GM19193 (cell line): ENCODE data around the gene HERPUD1.

ENCODE experiments used
- POLR2A ChIP-seq: IDR thresholded peaks from 4 replicates; pipeline ENCODE4 v1.6.1; 2011; ENCODE audit not compliant: insufficient read depth, insufficient read length; ENCODE audit errors: extremely low read depth

HERPUD1 gene

DNA sequence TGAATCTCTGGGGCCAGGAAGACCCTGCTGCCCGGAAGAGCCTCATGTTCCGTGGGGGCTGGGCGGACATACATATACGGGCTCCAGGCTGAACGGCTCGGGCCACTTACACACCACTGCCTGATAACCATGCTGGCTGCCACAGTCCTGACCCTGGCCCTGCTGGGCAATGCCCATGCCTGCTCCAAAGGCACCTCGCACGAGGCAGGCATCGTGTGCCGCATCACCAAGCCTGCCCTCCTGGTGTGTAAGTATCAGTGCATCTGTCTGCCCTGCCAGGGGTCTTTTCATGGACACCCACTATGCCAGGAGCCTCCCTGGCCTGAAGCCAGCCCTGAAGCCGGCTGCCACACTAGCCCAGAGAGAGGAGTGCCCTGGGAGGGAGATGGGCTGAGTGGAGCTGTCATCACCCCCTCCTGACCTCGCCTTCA lies 29.9 kb downstream of the HERPUD1 start, which contains the start of gene CETP:
Gene CETP (plus strand): TSS at position 100 of the 431 bp plus-strand sequence. CDS start 30 bp downstream, at position 130.
- TF ChIP-seq POLR2A = no peak

DNA sequence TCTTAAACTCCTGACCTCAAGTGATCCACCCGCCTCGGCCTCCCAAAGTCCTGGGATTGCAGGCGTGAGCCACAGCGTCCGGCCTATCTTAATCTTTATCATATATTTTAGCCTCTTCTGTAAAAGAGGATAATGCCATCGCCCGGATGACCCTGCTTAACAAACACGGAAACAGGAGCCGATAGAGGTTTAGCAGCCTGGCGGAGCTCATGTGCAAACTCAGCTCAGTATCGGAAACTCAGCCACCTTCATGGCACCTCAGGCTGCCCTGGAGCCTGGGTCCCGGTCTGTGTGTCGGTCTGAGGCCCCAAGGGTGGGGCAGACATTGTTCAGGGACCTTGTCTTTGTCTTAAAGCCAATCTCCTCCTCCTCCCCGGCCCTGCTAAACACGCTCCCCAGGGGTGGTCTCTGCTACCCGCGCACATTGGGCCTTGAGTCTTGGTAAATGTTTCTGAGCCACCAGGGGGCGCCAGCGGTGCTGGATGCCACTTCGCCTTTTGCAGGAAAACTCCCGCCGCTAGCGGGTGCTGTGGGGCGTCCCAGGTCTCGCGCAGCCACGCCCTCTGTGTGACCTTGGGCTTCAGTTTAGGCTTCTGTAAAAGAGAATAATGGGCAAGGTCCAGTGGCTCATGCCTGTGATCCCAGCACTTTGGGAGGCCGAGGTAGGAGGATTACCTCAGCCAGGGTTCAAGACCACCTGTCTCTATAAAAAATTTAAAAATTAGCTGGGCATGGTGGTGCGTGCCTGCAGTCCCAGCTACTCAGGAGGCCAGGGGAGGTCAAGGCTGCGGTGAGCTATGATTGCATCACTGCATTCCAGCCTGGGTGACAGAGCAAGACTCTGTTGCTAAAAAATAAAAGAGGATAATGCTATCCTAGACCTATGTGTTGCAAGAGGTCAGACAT lies 32.6 kb downstream of the HERPUD1 start:
- TF ChIP-seq POLR2A = no peak

DNA sequence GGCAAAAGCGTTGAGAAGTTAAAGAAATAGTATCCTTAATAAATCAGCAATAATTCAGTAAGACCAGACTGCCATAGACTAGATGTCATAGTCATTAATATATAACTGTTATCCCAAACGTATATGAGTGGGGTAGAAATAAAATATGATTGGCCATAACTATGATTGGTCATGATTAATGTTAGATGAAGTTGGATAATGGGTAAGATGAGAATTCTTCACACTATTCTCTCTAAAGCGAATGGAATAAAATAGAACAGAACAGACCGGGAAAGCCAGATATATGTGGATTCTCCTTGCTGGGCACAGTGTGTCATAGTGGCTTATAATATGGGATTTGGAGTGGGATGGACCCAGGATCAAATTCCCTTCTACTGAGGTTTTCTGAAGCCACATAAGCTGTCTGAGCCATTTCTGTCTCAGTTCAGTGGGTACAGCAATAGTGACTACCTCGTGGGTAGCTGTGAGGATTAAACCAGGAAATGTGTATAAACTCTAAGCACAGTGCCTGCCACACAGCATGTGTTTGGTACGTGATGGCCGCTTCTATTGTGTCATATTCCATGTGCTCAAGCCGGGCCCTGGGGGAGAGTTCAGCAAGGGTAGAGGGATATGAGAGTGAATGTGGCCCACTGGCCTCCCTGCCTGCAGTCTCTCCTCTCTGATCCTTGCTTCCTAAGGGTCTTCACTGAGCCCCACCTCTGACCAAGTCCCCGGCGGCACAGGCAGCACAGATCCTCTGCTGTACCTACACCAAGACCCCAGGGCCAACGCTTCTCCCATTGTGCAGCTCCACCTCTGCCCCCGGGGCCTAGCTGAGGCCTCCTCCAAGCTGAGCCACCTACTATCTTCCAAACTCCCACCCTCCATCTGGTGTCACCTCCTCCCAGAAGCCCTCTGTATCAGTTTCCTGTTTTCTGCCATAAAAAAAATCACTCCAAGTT lies 33.5 kb downstream of the HERPUD1 start:
- TF ChIP-seq POLR2A = no peak

DNA sequence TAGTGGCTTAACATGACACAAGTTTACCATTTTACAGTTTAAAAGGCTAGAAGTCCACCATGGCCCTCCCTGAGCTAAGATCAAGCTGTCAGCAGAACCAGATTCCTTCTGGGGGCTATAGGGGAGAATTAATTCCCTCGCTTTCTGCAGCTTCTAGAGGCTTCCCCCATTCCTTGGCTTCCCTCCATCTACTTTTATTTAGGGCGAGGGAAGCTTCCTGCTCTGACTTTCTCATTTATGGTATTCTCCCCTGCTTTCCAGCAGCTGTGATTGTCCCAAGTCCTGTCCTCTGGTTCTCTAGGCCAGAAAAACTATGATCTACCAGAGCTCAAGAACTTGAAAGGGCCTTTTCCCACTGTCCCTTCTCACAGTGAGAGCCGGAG lies 34.1 kb downstream of the HERPUD1 start:
- TF ChIP-seq POLR2A = no peak

DNA sequence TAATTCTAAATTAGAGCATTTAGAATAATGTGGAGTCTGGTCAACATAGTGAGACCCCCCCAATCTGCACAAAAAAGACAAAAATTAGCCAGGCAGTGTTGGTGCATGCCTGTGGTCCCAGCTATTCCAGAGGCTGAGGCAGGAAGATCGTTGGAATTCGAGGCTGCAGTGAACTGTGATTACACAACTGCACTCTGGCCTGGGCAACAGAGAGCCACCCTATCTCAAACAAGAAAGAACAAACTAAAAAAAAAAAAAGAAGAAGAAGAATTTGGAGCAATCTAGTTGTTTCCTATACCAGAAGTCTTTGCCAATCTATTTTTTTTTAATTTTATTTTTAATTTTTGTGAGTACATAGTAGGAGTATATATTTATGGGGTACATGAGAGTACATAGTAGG lies 35.8 kb downstream of the HERPUD1 start:
- no peak for TF ChIP-seq POLR2A

DNA sequence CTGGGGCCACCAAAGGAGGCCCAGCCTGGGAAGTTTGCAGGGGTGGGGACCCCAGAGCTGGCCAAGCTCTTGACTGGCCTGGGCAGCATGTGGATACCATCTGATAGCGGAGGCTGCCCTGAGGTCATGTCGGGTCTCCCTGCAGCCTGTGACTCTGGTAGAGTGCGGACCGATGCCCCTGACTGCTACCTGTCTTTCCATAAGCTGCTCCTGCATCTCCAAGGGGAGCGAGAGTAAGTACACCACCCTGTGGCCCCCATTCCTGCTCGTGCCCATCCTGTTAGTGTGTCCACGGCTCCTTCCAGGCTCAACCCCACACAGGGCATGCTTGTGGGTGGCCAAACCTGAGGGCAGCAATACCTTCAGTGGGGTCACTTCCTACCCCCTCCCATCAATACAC lies 37.8 kb downstream of the HERPUD1 start:
- no peak for TF ChIP-seq POLR2A

DNA sequence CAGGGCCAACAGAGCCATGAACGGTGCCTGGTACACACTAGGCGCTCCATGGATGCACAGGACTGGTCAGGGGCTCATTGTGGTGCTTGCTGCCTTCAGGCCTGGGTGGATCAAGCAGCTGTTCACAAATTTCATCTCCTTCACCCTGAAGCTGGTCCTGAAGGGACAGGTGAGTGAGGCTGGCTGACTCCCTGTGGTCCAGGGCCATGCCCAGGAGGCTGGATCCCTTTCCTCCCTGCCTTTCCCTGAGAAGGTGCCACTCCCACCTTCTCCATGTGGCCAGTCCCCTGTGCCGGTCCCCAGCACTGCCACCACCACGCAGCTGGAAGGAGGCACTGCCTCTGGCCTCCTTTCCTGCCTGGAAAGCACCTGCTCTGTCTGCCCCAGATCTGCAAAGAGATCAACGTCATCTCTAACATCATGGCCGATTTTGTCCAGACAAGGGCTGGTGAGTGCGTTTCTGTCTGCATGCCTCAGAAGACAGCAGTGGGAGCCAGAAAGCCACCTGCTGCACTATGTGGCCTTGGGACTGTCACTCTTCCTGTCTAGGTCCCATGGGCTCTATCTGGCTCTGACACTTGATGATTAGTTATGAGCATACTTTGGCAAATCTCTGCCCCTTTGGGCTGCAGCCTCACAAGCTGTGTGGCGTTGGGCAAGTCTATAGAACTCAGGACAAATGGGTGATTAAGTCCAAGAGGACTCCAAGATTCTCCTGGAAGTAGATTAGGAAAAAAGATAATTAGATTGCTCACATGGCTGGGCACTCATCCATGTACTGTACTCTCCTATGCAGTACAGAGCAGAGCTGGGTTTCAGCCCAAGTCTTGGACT lies 39.2 kb downstream of the HERPUD1 start:
- TF ChIP-seq POLR2A = peak; percentile 30

DNA sequence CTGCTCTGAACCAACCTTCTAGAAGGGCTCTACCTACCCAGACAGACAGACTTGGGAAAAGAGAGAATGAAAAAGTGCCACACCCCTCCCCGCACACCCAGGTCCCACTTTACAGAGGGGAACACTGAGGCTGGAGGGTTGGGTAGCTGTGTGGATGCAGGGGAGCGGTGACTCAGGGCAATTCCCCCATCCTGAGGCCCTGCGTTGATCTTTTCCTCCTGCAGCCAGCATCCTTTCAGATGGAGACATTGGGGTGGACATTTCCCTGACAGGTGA lies 39.8 kb downstream of the HERPUD1 start:
- no peak for TF ChIP-seq POLR2A

DNA sequence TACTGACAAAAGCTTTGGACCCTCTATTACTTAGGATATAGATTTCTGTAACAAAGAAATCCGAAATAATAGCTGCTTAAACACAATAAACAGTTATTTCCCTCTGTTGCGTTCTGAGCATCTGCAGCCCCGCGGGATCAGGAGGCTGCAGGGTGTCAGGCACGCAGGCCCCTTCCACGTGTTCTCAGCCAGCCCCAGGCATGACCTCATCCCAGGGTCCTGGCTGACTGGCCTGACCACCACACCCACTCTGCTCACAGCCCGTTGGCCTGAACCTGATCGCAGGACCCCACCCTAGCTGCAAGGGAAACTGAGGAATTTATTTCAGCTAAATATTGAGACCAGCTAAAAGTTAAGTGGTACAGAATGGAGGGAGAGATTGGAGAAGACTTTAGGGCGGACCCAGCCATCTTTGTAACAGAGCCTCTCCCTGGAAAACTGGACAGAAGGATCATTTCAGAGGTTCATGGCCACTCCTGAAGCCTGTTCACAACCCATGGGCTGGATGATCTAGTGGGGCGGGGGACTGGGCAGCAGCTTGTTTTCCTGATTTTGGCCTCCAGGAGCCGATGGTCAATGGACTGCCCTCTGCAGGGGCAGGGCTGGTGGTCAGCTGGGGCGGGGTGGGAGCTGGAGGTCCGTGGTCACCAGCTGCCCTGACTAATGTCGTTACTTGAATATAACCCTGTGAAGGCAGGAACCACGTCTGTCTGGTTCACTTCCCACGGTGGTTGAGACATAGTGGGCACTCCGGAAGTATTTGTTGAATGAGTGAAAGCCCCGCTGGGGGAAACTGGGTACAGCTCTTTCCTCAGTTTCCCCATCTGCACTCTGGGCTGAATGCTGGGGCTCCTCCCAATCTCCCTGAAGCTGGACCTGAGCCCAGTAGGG lies 40.7 kb downstream of the HERPUD1 start:
- TF ChIP-seq POLR2A = no peak

DNA sequence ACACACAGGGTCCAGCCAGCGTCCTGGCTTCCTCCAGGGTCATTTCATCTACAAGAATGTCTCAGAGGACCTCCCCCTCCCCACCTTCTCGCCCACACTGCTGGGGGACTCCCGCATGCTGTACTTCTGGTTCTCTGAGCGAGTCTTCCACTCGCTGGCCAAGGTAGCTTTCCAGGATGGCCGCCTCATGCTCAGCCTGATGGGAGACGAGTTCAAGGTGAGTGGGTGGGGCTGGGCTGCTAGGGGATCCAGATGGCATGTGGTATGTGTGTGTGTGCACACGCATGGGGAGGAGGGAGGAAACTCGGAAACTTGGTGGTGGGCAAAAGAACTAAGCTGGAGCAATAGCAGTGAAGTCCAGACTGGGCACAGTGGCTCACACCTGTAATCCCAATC lies 41.4 kb downstream of the HERPUD1 start:
- TF ChIP-seq POLR2A = no peak

DNA sequence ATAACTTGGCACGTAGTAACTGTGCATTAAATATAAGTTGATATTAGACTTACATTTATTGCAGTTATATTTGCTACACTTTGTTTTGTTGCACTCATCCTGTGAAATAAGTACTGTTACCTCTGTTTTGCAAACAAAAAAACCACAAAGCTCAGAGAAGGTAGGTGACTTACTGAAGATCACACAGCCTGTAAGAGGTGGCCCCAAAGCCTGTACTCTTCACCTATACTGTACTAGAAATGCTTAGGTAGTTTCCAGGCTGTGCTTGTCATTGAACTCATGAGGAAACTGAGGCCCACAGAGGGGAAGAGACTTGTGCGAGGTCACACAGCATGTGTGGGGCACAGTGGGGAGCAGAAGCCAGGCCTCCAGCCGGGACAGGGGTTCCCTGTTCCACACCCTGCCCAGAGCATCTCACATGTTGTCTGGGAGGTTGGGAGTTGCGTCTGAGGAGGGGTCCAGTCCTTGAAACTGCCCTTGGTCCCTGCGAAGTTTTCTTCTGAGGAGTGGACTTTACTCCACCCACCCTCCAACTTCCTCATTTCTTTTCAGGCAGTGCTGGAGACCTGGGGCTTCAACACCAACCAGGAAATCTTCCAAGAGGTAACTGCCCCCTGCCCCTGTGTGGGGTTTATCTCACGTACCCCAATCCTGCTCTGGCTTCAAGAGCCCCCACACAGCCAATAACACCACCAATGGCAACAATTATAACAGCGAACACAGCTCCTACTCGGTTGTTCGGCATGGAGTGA lies 42.8 kb downstream of the HERPUD1 start:
- TF ChIP-seq POLR2A = no peak

DNA sequence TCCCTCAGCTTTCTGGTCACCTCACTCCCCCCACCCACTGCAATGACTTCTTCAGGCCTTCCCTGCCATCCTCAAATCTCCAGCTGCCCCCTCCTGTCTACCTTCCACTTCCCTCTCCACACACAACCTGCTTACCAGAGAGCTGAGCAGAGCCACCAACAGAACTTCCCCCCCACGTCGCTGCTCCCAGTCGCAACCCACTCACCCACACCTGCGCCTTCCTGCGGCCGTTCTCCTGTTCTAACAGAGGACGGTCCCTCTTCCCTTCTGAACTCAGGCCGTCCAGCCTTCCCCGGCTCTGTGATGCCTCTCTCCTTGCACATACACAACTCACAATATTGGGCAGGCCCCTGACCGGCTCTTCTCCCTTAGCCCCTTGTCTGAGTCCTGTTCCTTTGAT lies 43.8 kb downstream of the HERPUD1 start:
- TF ChIP-seq POLR2A = no peak

DNA sequence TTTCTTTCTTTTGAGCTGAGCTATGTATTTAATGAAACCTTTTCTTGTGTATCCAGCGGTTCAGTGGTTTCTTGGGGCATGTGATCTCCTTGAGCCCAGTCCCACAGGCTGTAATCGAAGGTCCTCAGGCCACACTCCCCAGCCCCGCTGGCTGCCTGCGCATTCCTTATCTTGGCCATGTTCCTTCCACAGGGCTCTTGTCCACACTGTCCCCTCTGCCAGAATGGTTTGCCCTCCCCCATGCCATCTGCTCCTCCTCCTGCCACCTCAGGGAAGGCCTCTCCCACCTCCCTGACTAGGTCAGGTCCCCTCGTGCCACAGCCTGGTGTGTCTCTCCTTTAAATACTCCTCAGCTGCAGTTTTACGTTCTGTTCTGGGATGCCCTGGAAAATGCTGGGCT lies 45.3 kb downstream of the HERPUD1 start:
- no peak for TF ChIP-seq POLR2A
